Thymus (tissue), 14 donors: Measurements from ENCODE around the gene KLF16. TPM values are rescaled to one million over a fixed set of nuclear protein-coding genes. Genes with fewer than 3 reads are reported as not detected.

ENCODE experiments used
- DNase-seq, 9 donors: peaks; one replicate each; pipeline ENCODE4 v3.0.0-alpha.2; 2013; ENCODE audit warnings: low spot score in 9 of 9, low read depth in 6 of 9, missing footprints in 1 of 9
- H3K27ac ChIP-seq, 2 donors: one replicate each; pipeline ENCODE4 v1.5.1; 2013; ENCODE audit warnings: control low read depth in 1 of 2, low read depth in 1 of 2, low read length in 1 of 2, mild to moderate bottlenecking in 1 of 2, moderate library complexity in 1 of 2
- H3K27me3 ChIP-seq, 2 donors: one replicate each; pipeline ENCODE4 v1.5.1; 2013; ENCODE audit warnings: low read length in 1 of 2; ENCODE audit not compliant: control insufficient read depth in 2 of 2, insufficient read depth in 1 of 2
- H3K36me3 ChIP-seq, 2 donors: one replicate each; pipeline ENCODE4 v1.5.1; 2013; ENCODE audit warnings: low read length in 1 of 2, mild to moderate bottlenecking in 1 of 2, moderate library complexity in 1 of 2; ENCODE audit not compliant: control insufficient read depth in 2 of 2, insufficient read depth in 2 of 2
- H3K4me1 ChIP-seq, 2 donors: one replicate each; pipeline ENCODE4 v1.5.1; 2013; ENCODE audit warnings: low read length in 2 of 2; ENCODE audit not compliant: control insufficient read depth in 2 of 2, insufficient read depth in 2 of 2
- H3K4me3 ChIP-seq, 2 donors: one replicate each; pipeline ENCODE4 v1.5.1; 2013; ENCODE audit warnings: low read length in 2 of 2, control low read depth in 1 of 2, mild to moderate bottlenecking in 1 of 2
- H3K9me3 ChIP-seq, 2 donors: one replicate each; pipeline ENCODE4 v1.5.1; 2013; ENCODE audit warnings: low read length in 1 of 2, mild to moderate bottlenecking in 1 of 2; ENCODE audit not compliant: control insufficient read depth in 2 of 2, insufficient read depth in 1 of 2
- WGBS: extraction: QIAGEN DNeasy Blood & Tissue Kit; methylation state at CpG from one replicate; pipeline ENCODE4 v1.1.7; 2013; 5-methylcytosine and 5-hydroxymethylcytosine counted together
- long read RNA-seq, 10 donors: transcript quantifications; one replicate each; lab custom pipeline, GENCODE V29; 2026
- polyA plus RNA-seq: library from polyadenylated mRNA; stranded (reverse); fragments of 200-250 nt; gene quantifications from one replicate; pipeline ENCODE4 v1.2.3, GENCODE V29; 2013
- total RNA-seq: library from RNA; stranded (reverse); fragments of 120-200 nt; gene quantifications from one replicate; pipeline ENCODE4 v1.2.4, GENCODE V29; 2013
- donor health status: healthy.

The KLF16 gene
- total RNA-seq (3.2 TPM), polyA plus RNA-seq (8.4 TPM)
- long read RNA-seq, donor 1, result 0 reads
- long read RNA-seq, donor 2, transcript KLF16-201 (2 exons, 2,890 nt), result major isoform, 5 of 6 reads
- long read RNA-seq, donor 2, partial matches to known transcripts, result 0 of 6 reads
- long read RNA-seq, donor 2, other reads (novel, unspliced or antisense), result 0 of 6 reads
- long read RNA-seq, donor 3, partial matches to known transcripts, result 7 of 8 reads
- long read RNA-seq, donor 3, other reads (novel, unspliced or antisense), result 0 of 8 reads
- long read RNA-seq, donor 4, partial matches to known transcripts, result 10 of 12 reads
- long read RNA-seq, donor 4, other reads (novel, unspliced or antisense), result 0 of 12 reads
- long read RNA-seq, donor 5, transcript KLF16-201 (2 exons, 2,890 nt), result major isoform, 5 of 5 reads
- long read RNA-seq, donor 5, partial matches to known transcripts, result 0 of 5 reads
- long read RNA-seq, donor 5, other reads (novel, unspliced or antisense), result 0 of 5 reads
- long read RNA-seq, donor 6, transcript KLF16-201 (2 exons, 2,890 nt), result major isoform, 7 of 98 reads
- long read RNA-seq, donor 6, partial matches to known transcripts, result 66 of 98 reads
- long read RNA-seq, donor 6, other reads (novel, unspliced or antisense), result 25 of 98 reads
- long read RNA-seq, donor 7, result 0 reads
- long read RNA-seq, donor 8, partial matches to known transcripts, result 8 of 10 reads
- long read RNA-seq, donor 8, other reads (novel, unspliced or antisense), result 0 of 10 reads
- long read RNA-seq, donor 9, partial matches to known transcripts, result 0 of 3 reads
- long read RNA-seq, donor 9, other reads (novel, unspliced or antisense), result 0 of 3 reads
- long read RNA-seq, donor 10, transcript KLF16-201 (2 exons, 2,890 nt), result major isoform, 6 of 6 reads
- long read RNA-seq, donor 10, partial matches to known transcripts, result 0 of 6 reads
- long read RNA-seq, donor 10, other reads (novel, unspliced or antisense), result 0 of 6 reads

DNA sequence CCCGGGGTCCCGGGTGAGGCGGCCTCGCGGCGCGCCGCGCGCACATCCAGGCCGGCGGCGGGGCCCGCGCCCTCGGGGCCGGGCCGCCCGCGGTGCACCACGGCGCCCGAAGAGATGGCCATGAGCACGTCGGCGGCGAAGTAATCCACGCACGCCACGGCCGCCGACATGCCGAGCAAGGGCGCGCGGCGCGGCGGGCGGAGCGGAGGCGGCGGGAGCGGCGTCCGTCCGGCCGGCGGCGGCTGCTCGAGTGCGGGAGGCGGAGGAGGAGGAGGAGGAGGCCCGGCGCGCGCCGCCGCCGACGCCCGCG lies at the start of gene KLF16:
KLF16 (minus strand) TSS at position 252 of the 310 bp plus-strand sequence; CDS start at position 170, 82 bp downstream.
- Histone ChIP-seq H3K4me3 (peak within 1 kb of the TSS; percentile 67 to 80), H3K27me3 (peaks cover 0 to 20% of the 10 kb centered on the region in 2 donors), H3K27ac (peak within 1 kb of the TSS; percentile 69 to 82), H3K36me3 (peaks cover 0 to 5% of the 10 kb centered on the region in 2 donors), H3K9me3 (peaks cover 0 to 3% of the 10 kb centered on the region in 2 donors), H3K4me1 (peaks cover 25 to 55% of the 10 kb centered on the region in 2 donors)
- DNase-seq, result no peak
- 0% methylated on average over 60 of the region's 63 CpGs for WGBS

- Histone ChIP-seq H3K27ac (no peak overlapping the region), H3K4me1 (peaks cover 8 to 20% of the 10 kb centered on the region in 2 donors), H3K27me3 (no peaks in the 10 kb centered on the region), H3K36me3 (peaks cover 20 to 44% of the 10 kb centered on the region in 2 donors), H3K4me3 (no peak overlapping the region), H3K9me3 (peaks cover 1 to 11% of the 10 kb centered on the region in 2 donors)
- DNase-seq, result no peak
- 98% methylated on average over 77 of the region's 77 CpGs for WGBS
Observed at GRCh38 chr19:1912760-1913505, 49.6 kb upstream of the KLF16 start.

GRCh38 chr19:1911995-1912394 lies 48.6 kb upstream of the KLF16 start:
- Histone ChIP-seq H3K36me3 (peaks cover 19 to 37% of the 10 kb centered on the region in 2 donors), H3K4me3 (no peak overlapping the region), H3K27me3 (no peaks in the 10 kb centered on the region), H3K9me3 (peaks cover 1 to 11% of the 10 kb centered on the region in 2 donors), H3K27ac (no peak overlapping the region), H3K4me1 (peaks cover 10 to 28% of the 10 kb centered on the region in 2 donors)
- no peak for DNase-seq
- 98% methylated on average over 37 of the region's 37 CpGs for WGBS

- WGBS, result 91% methylated on average over 13 of the region's 13 CpGs
- no peak for DNase-seq
- H3K9me3 ChIP-seq, result peaks cover 1 to 11% of the 10 kb centered on the region in 2 donors
- H3K27me3 ChIP-seq, result no peaks in the 10 kb centered on the region
- H3K4me3 ChIP-seq, result no peak overlapping the region
- peaks cover 10 to 32% of the 10 kb centered on the region in 2 donors for H3K4me1 ChIP-seq
- no peak overlapping the region for H3K27ac ChIP-seq
- peaks cover 19 to 37% of the 10 kb centered on the region in 2 donors for H3K36me3 ChIP-seq
Observed at GRCh38 chr19:1911098-1911497, 47.7 kb upstream of the KLF16 start.

GRCh38 chr19:1910177-1910576 lies 46.8 kb upstream of the KLF16 start:
- peaks cover 13 to 37% of the 10 kb centered on the region in 2 donors for H3K4me1 ChIP-seq
- WGBS, result 89% methylated on average over 10 of the region's 10 CpGs

GRCh38 chr19:1909761-1910080 lies 46.3 kb upstream of the KLF16 start:
- H3K9me3 ChIP-seq, result peaks cover 1 to 14% of the 10 kb centered on the region in 2 donors
- H3K4me1 ChIP-seq, result peaks cover 16 to 40% of the 10 kb centered on the region in 2 donors
- H3K27me3 ChIP-seq, result no peaks in the 10 kb centered on the region
- no peak overlapping the region for H3K27ac ChIP-seq
- peak in 1 of 9 donors; percentile 19 for DNase-seq
- 8% methylated on average over 10 of the region's 10 CpGs for WGBS
- peaks cover 15 to 30% of the 10 kb centered on the region in 2 donors for H3K36me3 ChIP-seq
- no peak overlapping the region for H3K4me3 ChIP-seq

More at GRCh38 chr19:1910177-1910576, 46.8 kb upstream of the KLF16 start:
- Histone ChIP-seq H3K4me3 (no peak overlapping the region), H3K36me3 (peaks cover 17 to 34% of the 10 kb centered on the region in 2 donors), H3K9me3 (peaks cover 1 to 14% of the 10 kb centered on the region in 2 donors), H3K27me3 (no peaks in the 10 kb centered on the region), H3K27ac (no peak overlapping the region)
- no peak for DNase-seq

DNA sequence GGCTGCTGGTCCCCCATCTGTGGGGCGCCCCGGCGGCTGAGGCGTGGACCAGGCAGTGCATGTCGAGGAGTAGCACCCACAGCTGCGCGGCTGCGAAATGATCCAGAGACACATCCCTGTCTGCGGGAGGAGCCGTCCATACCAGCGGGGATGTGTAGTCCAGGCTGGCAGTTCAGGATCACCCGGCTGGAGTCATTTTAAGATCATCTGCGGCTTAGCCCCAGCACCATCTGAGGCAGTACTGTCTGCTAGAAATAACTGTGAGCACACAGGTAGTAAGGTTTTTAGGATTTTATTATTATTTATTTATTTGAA lies 44.9 kb upstream of the KLF16 start:
- DNase-seq, result no peak
- Histone ChIP-seq H3K4me3 (no peak overlapping the region), H3K27ac (no peak overlapping the region), H3K36me3 (peaks cover 7 to 16% of the 10 kb centered on the region in 2 donors), H3K27me3 (no peaks in the 10 kb centered on the region), H3K9me3 (peaks cover 1 to 14% of the 10 kb centered on the region in 2 donors), H3K4me1 (peaks cover 20 to 52% of the 10 kb centered on the region in 2 donors)
- 95% methylated on average over 13 of the region's 13 CpGs for WGBS

DNA sequence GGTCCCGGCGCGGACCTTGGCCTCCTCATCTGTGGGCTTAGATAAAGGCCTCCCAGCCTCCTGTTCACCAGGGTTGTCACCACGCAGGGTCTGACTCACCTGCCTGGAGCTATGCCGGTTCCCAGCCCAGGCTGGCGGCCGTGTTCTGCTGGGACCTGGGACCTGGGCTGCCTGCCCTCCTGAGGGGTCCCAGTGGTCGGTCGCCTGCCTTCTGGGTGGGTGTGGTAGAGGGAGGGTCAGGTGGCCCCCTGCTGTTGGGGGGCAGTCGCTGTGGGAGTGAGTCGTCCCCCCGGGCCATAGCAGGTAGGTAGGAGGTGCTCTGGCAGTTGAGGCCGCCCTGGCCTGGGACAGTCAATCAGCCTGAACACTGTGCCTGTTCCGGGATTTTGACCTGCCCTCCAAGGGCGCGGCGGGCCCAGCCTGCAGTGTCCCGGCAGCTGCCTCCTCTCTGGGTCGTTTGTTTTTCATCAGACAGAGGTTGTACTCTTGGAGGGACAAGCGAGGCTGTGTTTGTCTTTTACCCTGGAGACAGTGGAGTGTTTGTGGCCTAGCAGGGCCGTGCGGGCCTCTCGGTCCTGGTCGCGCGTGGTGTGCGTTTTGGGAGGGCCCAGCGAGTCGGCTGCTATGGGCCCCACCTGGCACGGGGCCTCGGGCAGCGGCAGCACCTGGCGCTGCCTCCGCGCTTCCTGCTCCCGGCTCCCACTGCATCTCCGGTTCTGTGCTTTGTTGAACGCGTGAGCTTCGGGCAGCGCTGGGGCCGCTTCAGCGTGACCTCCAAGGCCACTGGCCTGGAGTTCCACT lies 44.4 kb upstream of the KLF16 start:
- DNase-seq, result no peak
- Histone ChIP-seq H3K36me3 (peaks cover 1 to 10% of the 10 kb centered on the region in 2 donors), H3K4me3 (no peak overlapping the region), H3K27ac (peak overlapping the region in 1 of 2 donors; percentile 31), H3K27me3 (no peaks in the 10 kb centered on the region), H3K9me3 (peaks cover 1 to 14% of the 10 kb centered on the region in 2 donors), H3K4me1 (peaks cover 20 to 55% of the 10 kb centered on the region in 2 donors)
- 93% methylated on average over 43 of the region's 43 CpGs for WGBS
